Prostate gland (tissue), 2 donors: ENCODE measurements around the gene POMGNT1. TPM values are rescaled to one million over a fixed set of nuclear protein-coding genes. Genes with fewer than 3 reads are reported as not detected.
"Not testable (repeated sequence)": the region's sequence is repeated elsewhere in the genome, so short reads cannot be mapped to it uniquely, and the experiment has no call there.

ENCODE experiments used
- DNase-seq: peaks from one replicate; pipeline ENCODE4 v3.0.0-alpha.2; 2019; ENCODE audit warnings: low spot score
- H3K27ac ChIP-seq, 2 donors: fragments of 200-600 bp; sonication (generic); 2 replicates each; pipeline ENCODE4 v1.5.1; 2017 to 2019
- H3K27me3 ChIP-seq: fragments of 200-600 bp; sonication (generic); replicated peaks from 2 replicates; pipeline ENCODE4 v1.5.1; 2019; ENCODE audit not compliant: insufficient read depth
- H3K36me3 ChIP-seq, 2 donors: fragments of 200-600 bp; sonication (generic); 1 replicate in 1 of 2; 2 replicates in 1 of 2; pipeline versions ENCODE4 v1.5.1 to v1.8.1; 2017 to 2019
- H3K4me1 ChIP-seq: fragments of 200-600 bp; sonication (generic); replicated peaks from 2 replicates; pipeline ENCODE4 v1.5.1; 2019
- H3K4me3 ChIP-seq, 2 donors: fragments of 200-600 bp; sonication (generic); 2 replicates each; pipeline ENCODE4 v1.5.1; 2017 to 2019
- H3K9me3 ChIP-seq: fragments of 200-600 bp; sonication (generic); 2 replicates; pipeline ENCODE4 v1.5.1; 2017
- CTCF ChIP-seq, 4 experiments: fragments of 200-600 bp in 2 of 4; fragments of 450-650 bp in 2 of 4; sonication (generic) in 2 of 4; IDR thresholded peaks; 1 replicate in 3 of 4; 2 replicates in 1 of 4; pipeline ENCODE4 v1.5.1; 2016 to 2019; ENCODE audit warnings: antibody characterized with exemption in 4 of 4, mild to moderate bottlenecking in 2 of 4, moderate library complexity in 2 of 4
- POLR2A ChIP-seq: fragments of 450-650 bp; IDR thresholded peaks from one replicate; pipeline ENCODE4 v1.6.1; 2016; ENCODE audit warnings: antibody characterized with exemption, mild to moderate bottlenecking
- POLR2AphosphoS5 ChIP-seq: sonication (generic); formaldehyde crosslinking; IDR thresholded peaks from one replicate; pipeline ENCODE4 v1.6.1; 2017; ENCODE audit warnings: antibody characterized with exemption
- WGBS: methylation state at CpG from one replicate; pipeline ENCODE4 v1.1.5; 2018; 5-methylcytosine and 5-hydroxymethylcytosine counted together
- intact Hi-C: fragments of 100-400 bp; cut with DNase I; formaldehyde crosslinking; loops from one replicate; pipeline ENCODE4 v1.14.2; 2022
- total RNA-seq, 2 donors: library from RNA; depleted of rRNA; stranded (reverse); fragments of >200 nt; gene quantifications; one replicate each; pipeline ENCODE4 v1.1.0, GENCODE V29; 2016

POMGNT1 gene
- total RNA-seq, 2 donors from 2014 or later: 106 to 120 TPM

GRCh38 chr1:46224966-46225365, 26.7 kb upstream of the POMGNT1 start:
- Histone ChIP-seq H3K27ac (no peak overlapping the region), H3K27me3 (no peaks in the 10 kb centered on the region), H3K4me1 (no peaks in the 10 kb centered on the region), H3K9me3 (no peaks in the 10 kb centered on the region), H3K36me3 (no peaks in the 10 kb centered on the region), H3K4me3 (no peak overlapping the region)
- 83% methylated on average over 4 of the region's 4 CpGs for WGBS
- no peak for DNase-seq
- intact Hi-C loops: loop anchor here (5.0 kb wide), 1 partner anchor 188 kb away; no protein-coding TSS in a partner anchor
- no peak for TF ChIP-seq CTCF (IDR thresholded peaks at IDR 0.05)
- no peak for TF ChIP-seq POLR2A
- no peak for TF ChIP-seq POLR2AphosphoS5

DNA sequence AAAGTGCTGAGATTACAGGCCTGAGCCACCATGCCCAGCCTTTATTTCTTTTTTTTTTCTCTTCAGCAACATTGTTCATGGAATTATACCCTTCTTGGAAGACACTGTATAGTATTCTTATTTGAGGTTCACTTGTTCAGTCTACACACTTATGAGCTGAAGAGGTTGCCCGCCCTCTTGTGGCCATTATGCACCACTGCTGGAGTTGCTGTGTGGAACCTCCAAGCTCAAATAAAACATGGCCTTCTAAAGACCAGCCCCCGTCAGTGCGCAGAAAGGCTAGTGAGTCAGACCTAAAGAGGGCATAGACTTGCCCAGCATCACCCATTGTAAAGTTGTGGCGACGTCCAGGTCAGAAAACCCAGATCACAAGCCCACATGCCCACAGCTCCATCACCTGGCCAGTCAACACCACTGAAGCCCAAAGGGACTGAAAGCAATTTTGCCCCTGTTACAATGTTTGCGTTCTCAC, 25.3 kb upstream of the POMGNT1 start:
- intact Hi-C loops: loop anchor here (5.0 kb wide), 1 partner anchor 186 kb away; no protein-coding TSS in a partner anchor
- no peak overlapping the region for H3K4me3 ChIP-seq
- WGBS: 15% methylated on average over 6 of the region's 6 CpGs

DNA sequence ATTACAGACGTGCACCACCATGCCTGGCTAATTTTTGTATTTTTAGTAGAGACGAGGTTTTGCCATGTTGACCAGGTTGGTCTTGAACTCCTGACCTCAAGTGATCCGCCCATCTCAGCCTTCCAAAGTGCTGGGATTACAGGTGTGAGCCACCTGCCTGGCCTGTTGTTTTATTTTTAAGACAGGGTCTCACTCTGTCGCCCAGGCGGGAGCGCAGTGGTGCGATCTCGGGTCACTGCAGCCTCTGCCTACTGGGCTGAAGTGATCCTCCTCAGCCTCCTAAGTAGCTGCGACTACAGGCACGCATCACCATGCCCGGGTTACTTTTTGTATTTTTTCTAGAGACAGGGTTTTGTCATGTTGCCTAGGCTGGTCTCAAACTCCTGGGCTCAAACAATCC, 24.8 kb upstream of the POMGNT1 start:
- H3K27me3 ChIP-seq, H3K4me1 ChIP-seq, DNase-seq, H3K36me3 ChIP-seq, H3K9me3 ChIP-seq, H3K27ac ChIP-seq, H3K4me3 ChIP-seq: not testable (repeated sequence)
- WGBS: 72% methylated on average over 11 of the region's 11 CpGs
- intact Hi-C loops: loop anchor here (5.0 kb wide), 1 partner anchor 186 kb away; no protein-coding TSS in a partner anchor

More for the DNA sequence above, 25.3 kb upstream of the POMGNT1 start:
- peak; percentile 81 for DNase-seq
- Histone ChIP-seq H3K36me3 (no peaks in the 10 kb centered on the region), H3K4me1 (no peaks in the 10 kb centered on the region), H3K27me3 (no peaks in the 10 kb centered on the region), H3K9me3 (no peaks in the 10 kb centered on the region), H3K27ac (no peak overlapping the region)
- TF ChIP-seq CTCF (IDR thresholded peaks at IDR 0.05): peak; percentile 79 to 95 (median 92)
- peak; percentile 66 for TF ChIP-seq POLR2AphosphoS5
- no peak for TF ChIP-seq POLR2A

DNA sequence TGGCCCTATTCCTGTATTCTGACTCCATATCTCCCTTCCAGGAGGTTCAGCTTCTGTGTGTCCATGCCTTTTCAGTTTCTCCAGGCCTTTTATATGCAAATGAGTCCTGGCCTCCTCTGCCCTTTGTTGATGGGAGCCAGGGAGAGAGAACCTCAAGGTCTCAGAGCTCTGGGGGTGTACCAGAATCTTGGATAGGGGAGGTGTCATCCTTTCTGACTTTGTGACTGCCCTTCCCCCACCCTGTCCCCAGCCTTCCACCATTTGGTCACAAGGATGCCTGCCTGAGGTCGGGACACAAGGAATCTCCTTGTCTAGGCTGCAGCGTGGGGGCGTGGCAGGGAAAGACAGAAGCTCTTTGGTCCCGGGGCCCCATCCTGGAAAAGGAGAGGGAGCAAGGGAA, 23.5 kb upstream of the POMGNT1 start:
- Histone ChIP-seq H3K27ac (no peak overlapping the region), H3K36me3 (no peaks in the 10 kb centered on the region), H3K4me1 (no peaks in the 10 kb centered on the region), H3K27me3 (no peaks in the 10 kb centered on the region), H3K9me3 (no peaks in the 10 kb centered on the region), H3K4me3 (no peak overlapping the region)
- intact Hi-C loops: loop anchor here (5.0 kb wide), 1 partner anchor 184 kb away; no protein-coding TSS in a partner anchor
- 39% methylated on average over 4 of the region's 4 CpGs for WGBS
- TF ChIP-seq POLR2AphosphoS5 (no peak), CTCF (IDR thresholded peaks at IDR 0.05) (no peak), POLR2A (no peak)
- DNase-seq: no peak

GRCh38 chr1:46220808-46221207, 22.6 kb upstream of the POMGNT1 start:
- Histone ChIP-seq H3K4me1 (no peaks in the 10 kb centered on the region), H3K36me3 (no peaks in the 10 kb centered on the region), H3K9me3 (no peaks in the 10 kb centered on the region), H3K27ac (no peak overlapping the region), H3K4me3 (no peak overlapping the region), H3K27me3 (no peaks in the 10 kb centered on the region)
- no peak for TF ChIP-seq CTCF (IDR thresholded peaks at IDR 0.05)
- TF ChIP-seq POLR2AphosphoS5: no peak
- TF ChIP-seq POLR2A: no peak
- no peak for DNase-seq
- 92% methylated on average over 3 of the region's 3 CpGs for WGBS
- intact Hi-C loops: loop anchor here (5.0 kb wide), 1 partner anchor 184 kb away; no protein-coding TSS in a partner anchor
